Measurements from ENCODE around the gene ZNF91. TPM values are rescaled to one million over a fixed set of nuclear protein-coding genes. Genes with fewer than 3 reads are reported as not detected.
A peak's percentile ranks its signal among the peaks of the same experiment; 100 is the strongest.

The ZNF91 gene
- polyA plus RNA-seq, 1 donor (not counting 4 experiments of a cell fraction or from before 2014, with no cell fraction given): 14.1 TPM

GRCh38 chr19:23393121-23393520 is 2.1 kb downstream of the ZNF91 start:
- no peaks in the 10 kb centered on the region for H3K27me3 ChIP-seq (ENCODE audit: control insufficient read depth, extremely low read depth, insufficient read depth, low read length)
- no peak overlapping the region for H3K27ac ChIP-seq (ENCODE audit: control insufficient read depth, insufficient read depth, low read length)
- no peak overlapping the region for H3K9ac ChIP-seq (ENCODE audit: control insufficient read depth, extremely low read depth, insufficient read depth, low read length)
- DNase-seq (ENCODE audit: low read depth, low spot score) (no peak), FAIRE-seq (no peak)
- peak overlapping the region in 1 of 3 experiments; percentile 11 for H3K4me3 ChIP-seq (ENCODE audit: control insufficient read depth in 2 of 3, extremely low read depth in 1 of 3, insufficient read depth in 2 of 3, low read depth in 1 of 3, low read length in 3 of 3)
- H3K4me2 ChIP-seq (ENCODE audit: control insufficient read depth, extremely low read depth, insufficient read depth, low read depth, low read length): peak overlapping the region; percentile 39
- TF ChIP-seq EZH2 (IDR thresholded peaks at IDR 0.05; ENCODE audit: low read length): no peak
- no peak for TF ChIP-seq CTCF (optimal IDR thresholded peaks at IDR 0.05 in 1 of 3, IDR thresholded peaks at IDR 0.05 in 1 of 3, conservative IDR thresholded peaks at IDR 0.05 in 1 of 3; ENCODE audit: extremely low read depth in 1 of 3, insufficient read depth in 2 of 3, low read length in 3 of 3)
- H3K4me1 ChIP-seq (ENCODE audit: control insufficient read depth, extremely low read depth, insufficient read depth, low read length): peaks cover 12% of the 10 kb centered on the region
- H3K9me3 ChIP-seq (ENCODE audit: control insufficient read depth, low read depth, low read length): no peaks in the 10 kb centered on the region
- no peaks in the 10 kb centered on the region for H3K9me1 ChIP-seq (ENCODE audit: control insufficient read depth, extremely low read depth, insufficient read depth, low read length)
- dilution Hi-C loops (cut with MboI; ENCODE audit: extremely low pct_ligation_motif_present, low sequenced_read_pairs): no loop called here
- peaks cover 70% of the 10 kb centered on the region for H3K79me2 ChIP-seq (ENCODE audit: control insufficient read depth, insufficient read depth, low read length)
- peaks cover 5 to 6% of the 10 kb centered on the region in 2 experiments for H3K36me3 ChIP-seq (ENCODE audit: control insufficient read depth in 2 of 2, extremely low read depth in 1 of 2, insufficient read depth in 2 of 2, low read length in 2 of 2)
- no peak overlapping the region for H2AFZ ChIP-seq (ENCODE audit: control insufficient read depth, low read length)
- H4K20me1 ChIP-seq (ENCODE audit: control insufficient read depth, extremely low read depth, insufficient read depth, low read length): peaks cover 4% of the 10 kb centered on the region

GRCh38 chr19:23391236-23391635 is 4.0 kb downstream of the ZNF91 start:
- Histone ChIP-seq H3K9ac (ENCODE audit: control insufficient read depth, extremely low read depth, insufficient read depth, low read length) (no peak overlapping the region), H4K20me1 (ENCODE audit: control insufficient read depth, extremely low read depth, insufficient read depth, low read length) (peaks cover 4% of the 10 kb centered on the region), H3K4me2 (ENCODE audit: control insufficient read depth, extremely low read depth, insufficient read depth, low read depth, low read length) (no peak overlapping the region), H3K4me1 (ENCODE audit: control insufficient read depth, extremely low read depth, insufficient read depth, low read length) (peaks cover 12% of the 10 kb centered on the region), H3K27me3 (ENCODE audit: control insufficient read depth, extremely low read depth, insufficient read depth, low read length) (no peaks in the 10 kb centered on the region), H3K9me3 (ENCODE audit: control insufficient read depth, low read depth, low read length) (no peaks in the 10 kb centered on the region), H3K9me1 (ENCODE audit: control insufficient read depth, extremely low read depth, insufficient read depth, low read length) (no peaks in the 10 kb centered on the region), H3K27ac (ENCODE audit: control insufficient read depth, insufficient read depth, low read length) (no peak overlapping the region), H2AFZ (ENCODE audit: control insufficient read depth, low read length) (no peak overlapping the region), H3K4me3 (ENCODE audit: control insufficient read depth in 2 of 3, extremely low read depth in 1 of 3, insufficient read depth in 2 of 3, low read depth in 1 of 3, low read length in 3 of 3) (no peak overlapping the region), H3K36me3 (ENCODE audit: control insufficient read depth in 2 of 2, extremely low read depth in 1 of 2, insufficient read depth in 2 of 2, low read length in 2 of 2) (peaks cover 5 to 6% of the 10 kb centered on the region in 2 experiments), H3K79me2 (ENCODE audit: control insufficient read depth, insufficient read depth, low read length) (peaks cover 88% of the 10 kb centered on the region)
- dilution Hi-C loops (cut with MboI; ENCODE audit: extremely low pct_ligation_motif_present, low sequenced_read_pairs): no loop called here
- DNase-seq (ENCODE audit: low read depth, low spot score) (no peak), FAIRE-seq (no peak)
- TF ChIP-seq EZH2 (IDR thresholded peaks at IDR 0.05; ENCODE audit: low read length) (no peak), CTCF (optimal IDR thresholded peaks at IDR 0.05 in 1 of 3, IDR thresholded peaks at IDR 0.05 in 1 of 3, conservative IDR thresholded peaks at IDR 0.05 in 1 of 3; ENCODE audit: extremely low read depth in 1 of 3, insufficient read depth in 2 of 3, low read length in 3 of 3) (no peak)
